Right cardiac atrium (tissue), 5 donors: Measurements from ENCODE around the gene ILK. TPM values are rescaled to one million over a fixed set of nuclear protein-coding genes. Genes with fewer than 3 reads are reported as not detected.

Source experiments
- ATAC-seq, 2 donors: fragments of 200-7000 bp; cut with Tn5 transposase; one replicate each; pipeline versions ENCODE4 v1.8.0 to v1.9.1; 2020; ENCODE audit warnings: moderate library complexity in 2 of 2, mild to moderate bottlenecking in 1 of 2
- DNase-seq, 3 donors: peaks; one replicate each; pipeline ENCODE4 v3.0.0-alpha.2; 2020
- H3K27ac ChIP-seq: one replicate; pipeline ENCODE4 v1.5.1; 2013; ENCODE audit warnings: mild to moderate bottlenecking, low read length, control low read depth, moderate library complexity
- H3K27me3 ChIP-seq: one replicate; pipeline ENCODE4 v1.6.1; 2013; ENCODE audit not compliant: control insufficient read depth, insufficient read depth
- H3K4me1 ChIP-seq: one replicate; pipeline ENCODE4 v1.6.1; 2013; ENCODE audit warnings: low read length; ENCODE audit not compliant: control insufficient read depth, insufficient read depth
- H3K4me3 ChIP-seq: one replicate; pipeline ENCODE4 v1.5.1; 2013; ENCODE audit warnings: low read length, control low read depth
- H3K9me3 ChIP-seq: one replicate; pipeline ENCODE4 v1.6.1; 2013; ENCODE audit warnings: low read length; ENCODE audit not compliant: control insufficient read depth
- WGBS: extraction: QIAGEN DNeasy Blood & Tissue Kit; methylation state at CpG from one replicate; pipeline ENCODE4 v1.1.7; 2013; 5-methylcytosine and 5-hydroxymethylcytosine counted together
- intact Hi-C, 4 donors: fragments of 100-400 bp; cut with DNase I; formaldehyde crosslinking; loops; one replicate each; pipeline versions ENCODE4 v1.11.0 to v1.14.0; 2022 to 2023
- polyA plus RNA-seq: library from polyadenylated mRNA; stranded (reverse); fragments of 200-250 nt; gene quantifications from one replicate; pipeline ENCODE4 v1.2.3, GENCODE V29; 2013
- total RNA-seq, 4 donors: library from RNA; stranded (reverse); fragmentation: NEBNext Ultra II Directional; extraction: Animal tissue kit (Norgen Biotek cat#: 25700); gene quantifications; one replicate each; pipeline ENCODE4 v1.2.1, GENCODE V29; 2021
- donor health status: healthy with polysubstance abuse.
- donor health status: DM: no; HTN: yes; CAD: no.
- donor health status: DM: no; HTN: no; CAD: no.
- donor health status: DM: no; HTN: yes; CAD: no; lungs with severe emphysema.
- donor health status: DM: yes; HTN: yes; CAD: no.

Gene ILK
- total and polyA plus RNA-seq, 5 donors = 176 to 196 (median 190) TPM

GRCh38 chr11:6615882-6616585 lies 12.5 kb downstream of the ILK start:
- Histone ChIP-seq H3K27me3 (no peaks in the 10 kb centered on the region), H3K27ac (no peak overlapping the region), H3K4me1 (peaks cover 2% of the 10 kb centered on the region), H3K9me3 (no peaks in the 10 kb centered on the region), H3K4me3 (no peak overlapping the region)
- intact Hi-C loops = no loop called here
- ATAC-seq (no peak), DNase-seq (no peak)
- WGBS = 95% methylated on average over 9 of the region's 9 CpGs

GRCh38 chr11:6616596-6617250 lies 13.1 kb downstream of the ILK start:
- 93% methylated on average over 14 of the region's 14 CpGs for WGBS
- H3K9me3 ChIP-seq = no peaks in the 10 kb centered on the region
- H3K4me1 ChIP-seq = peaks cover 2% of the 10 kb centered on the region
- no peak overlapping the region for H3K27ac ChIP-seq
- no peak overlapping the region for H3K4me3 ChIP-seq
- H3K27me3 ChIP-seq = no peaks in the 10 kb centered on the region
- ATAC-seq (no peak), DNase-seq (peak in 1 of 3 donors; percentile 40)
- intact Hi-C loops = no loop called here

GRCh38 chr11:6617315-6617781 lies 13.8 kb downstream of the ILK start:
- 77% methylated on average over 5 of the region's 5 CpGs for WGBS

GRCh38 chr11:6618117-6619003 lies 14.8 kb downstream of the ILK start:
- Histone ChIP-seq H3K4me1 (peaks cover 2% of the 10 kb centered on the region), H3K27ac (peak overlapping the region; percentile 84), H3K27me3 (no peaks in the 10 kb centered on the region), H3K9me3 (no peaks in the 10 kb centered on the region), H3K4me3 (peak overlapping the region; percentile 79)
- 8% methylated on average over 15 of the region's 15 CpGs for WGBS
- intact Hi-C loops = no loop called here
- peak; percentile 15 to 27 for ATAC-seq
- peak in 1 of 3 donors; percentile 69 for DNase-seq

More at GRCh38 chr11:6617315-6617781, 13.8 kb downstream of the ILK start:
- no peaks in the 10 kb centered on the region for H3K27me3 ChIP-seq
- H3K4me3 ChIP-seq = no peak overlapping the region
- ATAC-seq (no peak), DNase-seq (no peak)
- H3K4me1 ChIP-seq = peaks cover 2% of the 10 kb centered on the region
- no peaks in the 10 kb centered on the region for H3K9me3 ChIP-seq
- H3K27ac ChIP-seq = no peak overlapping the region
- intact Hi-C loops = no loop called here

- peak within 1 kb of the TSS; percentile 84 for H3K27ac ChIP-seq
- H3K9me3 ChIP-seq = no peaks in the 10 kb centered on the region
- ATAC-seq (peak; percentile 96 to 97), DNase-seq (peak; percentile 92 to 96 (median 94))
- peaks cover 2% of the 10 kb centered on the region for H3K4me1 ChIP-seq
- under 1% methylated on average over 16 of the region's 16 CpGs for WGBS
- H3K27me3 ChIP-seq = no peaks in the 10 kb centered on the region
- peak within 1 kb of the TSS; percentile 79 for H3K4me3 ChIP-seq
- intact Hi-C loops = no loop called here
These were observed 15.6 kb downstream of the ILK start, which contains the start of gene TPP1 for GRCh38 chr11:6619004-6619745. TSS of gene TPP1 (minus strand) at chr11:6619422. CDS start at chr11:6619400, 22 bp downstream.

- H3K4me1 ChIP-seq = peaks cover 2% of the 10 kb centered on the region
- 51% methylated on average over 1 of the region's 1 CpG for WGBS
- DNase-seq (no peak), ATAC-seq (no peak)
- no peaks in the 10 kb centered on the region for H3K27me3 ChIP-seq
- no peak overlapping the region for H3K4me3 ChIP-seq
- intact Hi-C loops = no loop called here
- H3K9me3 ChIP-seq = no peaks in the 10 kb centered on the region
- no peak overlapping the region for H3K27ac ChIP-seq
These were observed 17.1 kb downstream of the ILK start for GRCh38 chr11:6620636-6621035.

- intact Hi-C loops = no loop called here
- no peak for DNase-seq
- H3K4me3 ChIP-seq = no peak overlapping the region
These were observed 18.2 kb downstream of the ILK start for GRCh38 chr11:6621711-6622211.

GRCh38 chr11:6622261-6623171 lies 18.9 kb downstream of the ILK start:
- Histone ChIP-seq H3K9me3 (no peaks in the 10 kb centered on the region), H3K4me3 (no peak overlapping the region), H3K27me3 (no peaks in the 10 kb centered on the region), H3K27ac (no peak overlapping the region), H3K4me1 (peaks cover 2% of the 10 kb centered on the region)
- ATAC-seq = no peak
- no peak for DNase-seq
- WGBS = 83% methylated on average over 24 of the region's 24 CpGs
- intact Hi-C loops = no loop called here

More at GRCh38 chr11:6621711-6622211, 18.2 kb downstream of the ILK start:
- peaks cover 2% of the 10 kb centered on the region for H3K4me1 ChIP-seq
- 86% methylated on average over 16 of the region's 16 CpGs for WGBS
- ATAC-seq = no peak
- no peaks in the 10 kb centered on the region for H3K9me3 ChIP-seq
- H3K27me3 ChIP-seq = no peaks in the 10 kb centered on the region
- no peak overlapping the region for H3K27ac ChIP-seq

GRCh38 chr11:6623391-6624363 lies 20.1 kb downstream of the ILK start:
- intact Hi-C loops = no loop called here
- no peak for ATAC-seq
- no peak for DNase-seq
- H3K27me3 ChIP-seq = no peaks in the 10 kb centered on the region
- H3K4me1 ChIP-seq = no peaks in the 10 kb centered on the region
- no peak overlapping the region for H3K27ac ChIP-seq
- no peaks in the 10 kb centered on the region for H3K9me3 ChIP-seq
- no peak overlapping the region for H3K4me3 ChIP-seq
- 85% methylated on average over 31 of the region's 31 CpGs for WGBS
